ENCODE measurements around the gene PRDM15. TPM values are rescaled to one million over a fixed set of nuclear protein-coding genes. Genes with fewer than 3 reads are reported as not detected.

Gene PRDM15
- total and polyA plus RNA-seq, 5 donors from 2014 or later: 0.75 to 13.2 (median 1.7) TPM

DNA sequence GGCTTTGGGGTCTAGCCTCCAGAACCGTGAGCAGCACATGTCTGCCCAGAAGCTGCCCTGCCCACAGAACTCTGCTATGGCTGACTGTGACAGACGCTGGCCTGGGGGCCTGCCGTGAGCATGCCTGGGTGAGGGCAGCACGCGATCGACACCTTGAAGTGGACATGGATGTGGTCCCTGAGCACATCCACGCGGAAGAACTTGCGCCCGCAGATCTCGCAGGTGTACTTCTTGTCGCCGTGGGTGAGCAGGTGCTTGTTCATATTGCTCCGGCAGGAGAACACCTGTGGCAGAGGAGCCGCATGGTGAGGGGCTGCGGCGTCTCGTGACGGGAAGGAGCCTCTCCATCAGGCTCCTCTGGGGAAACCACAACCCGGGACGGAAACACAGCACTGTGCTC, 56.0 kb downstream of the PRDM15 start:
- Mint-ChIP-seq H3K36me3 (peaks cover 41% of the 10 kb centered on the region), H3K27ac (no peak overlapping the region), H3K4me3 (no peak overlapping the region), H3K9me3 (no peaks in the 10 kb centered on the region), H3K4me1 (no peaks in the 10 kb centered on the region), H3K27me3 (no peaks in the 10 kb centered on the region)
- no peak for DNase-seq
- Histone ChIP-seq H3K9me3 (ENCODE audit: control insufficient read depth in 2 of 2, low read length in 2 of 2) (no peaks in the 10 kb centered on the region), H3K4me3 (ENCODE audit: low read depth, low read length) (no peak overlapping the region), H3K4me1 (ENCODE audit: control insufficient read depth, insufficient read depth, low read length, poor library complexity, severe bottlenecking) (no peaks in the 10 kb centered on the region), H3K27ac (ENCODE audit: insufficient read depth, low read length, poor library complexity, severe bottlenecking) (no peak overlapping the region), H3K36me3 (ENCODE audit: control insufficient read depth, insufficient read depth, low read length) (peaks cover 32% of the 10 kb centered on the region), H3K27me3 (ENCODE audit: control insufficient read depth, insufficient read depth, low read length) (no peaks in the 10 kb centered on the region)
- ATAC-seq (ENCODE audit: low read depth in 2 of 2): no peak

DNA sequence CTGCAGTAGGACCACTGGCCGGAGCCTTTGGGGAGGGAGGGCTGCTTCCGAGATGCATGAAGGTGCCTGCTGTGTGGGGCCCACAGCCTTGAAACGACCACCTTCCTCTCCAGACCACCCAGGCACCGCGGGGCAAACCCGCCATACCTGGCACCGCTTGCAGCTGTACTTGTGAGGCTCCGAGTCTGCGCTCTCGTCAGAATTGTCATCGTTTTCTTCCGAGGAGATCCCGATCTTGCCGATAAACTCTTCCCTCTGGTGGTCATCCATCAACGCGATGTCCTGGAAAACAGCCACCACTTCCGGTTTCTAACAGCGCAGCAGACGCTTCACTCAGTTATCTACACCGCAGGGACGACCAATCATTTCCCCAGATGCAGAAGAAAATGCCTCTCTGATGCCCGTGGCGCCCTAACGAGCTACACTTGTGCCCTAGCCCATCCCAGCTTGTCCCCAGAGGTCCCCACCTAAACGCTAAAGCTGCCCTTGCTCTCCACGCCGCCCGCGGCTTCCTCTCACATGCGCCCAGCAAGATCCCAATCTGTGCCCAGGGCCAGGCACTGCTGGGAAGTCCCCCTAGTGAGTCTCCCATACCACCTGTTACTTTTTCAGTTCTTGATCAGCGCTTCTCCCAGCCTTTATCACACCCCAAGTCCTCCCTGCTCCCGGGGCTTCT, 57.2 kb downstream of the PRDM15 start:
- Histone ChIP-seq H3K27ac (ENCODE audit: insufficient read depth, low read length, poor library complexity, severe bottlenecking) (no peak overlapping the region), H3K36me3 (ENCODE audit: control insufficient read depth, insufficient read depth, low read length) (peaks cover 27% of the 10 kb centered on the region), H3K27me3 (ENCODE audit: control insufficient read depth, insufficient read depth, low read length) (no peaks in the 10 kb centered on the region), H3K4me3 (ENCODE audit: low read depth, low read length) (no peak overlapping the region), H3K9me3 (ENCODE audit: control insufficient read depth in 2 of 2, low read length in 2 of 2) (no peaks in the 10 kb centered on the region), H3K4me1 (ENCODE audit: control insufficient read depth, insufficient read depth, low read length, poor library complexity, severe bottlenecking) (no peaks in the 10 kb centered on the region)
- Mint-ChIP-seq H3K4me1 (peaks cover 0 to 4% (median under 1%) of the 10 kb centered on the region in 4 donors), H3K36me3 (peaks cover 41% of the 10 kb centered on the region), H3K4me3 (no peak overlapping the region), H3K9me3 (no peaks in the 10 kb centered on the region), H3K27ac (peak overlapping the region in 1 of 3 donors; percentile 56), H3K27me3 (no peaks in the 10 kb centered on the region)
- DNase-seq: no peak
- ATAC-seq (ENCODE audit: low read depth in 2 of 2): no peak

DNA sequence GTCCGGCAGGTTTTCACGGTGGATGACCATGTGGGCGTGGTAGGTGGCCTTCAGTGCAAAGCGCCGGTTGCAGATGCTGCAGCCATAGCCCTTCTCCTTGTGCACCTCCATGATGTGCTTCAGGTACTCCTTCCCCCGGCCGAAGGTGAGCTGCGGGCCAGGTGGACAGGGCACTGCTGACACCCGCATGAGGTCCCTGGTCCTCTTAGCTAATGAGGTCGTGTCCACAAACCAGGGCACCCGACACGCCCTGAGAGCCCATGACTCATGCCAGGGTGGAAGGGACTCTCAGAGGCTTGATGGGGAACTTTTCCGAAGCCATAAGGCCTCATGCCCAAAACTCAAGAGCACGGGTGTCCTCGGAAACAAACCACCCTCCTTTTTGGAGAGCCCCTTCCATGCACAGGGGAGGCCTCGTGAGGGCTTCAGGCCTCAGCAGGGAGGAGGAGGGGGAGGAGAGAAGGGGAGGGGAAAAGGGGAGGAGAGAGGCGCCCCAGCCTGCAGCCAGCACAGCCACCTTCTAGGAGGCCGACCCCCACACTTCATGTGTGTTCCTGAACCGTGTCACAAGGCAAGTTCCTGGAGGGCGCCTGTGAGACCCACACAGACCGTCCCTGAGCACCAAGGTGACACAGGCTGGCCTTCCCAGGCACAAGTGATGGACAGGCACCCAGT, 57.9 kb downstream of the PRDM15 start:
- ATAC-seq (ENCODE audit: low read depth in 2 of 2): no peak
- no peak for DNase-seq
- H3K27ac ChIP-seq (ENCODE audit: insufficient read depth, low read length, poor library complexity, severe bottlenecking): no peak overlapping the region
- no peaks in the 10 kb centered on the region for H3K4me1 ChIP-seq (ENCODE audit: control insufficient read depth, insufficient read depth, low read length, poor library complexity, severe bottlenecking)
- H3K27me3 ChIP-seq (ENCODE audit: control insufficient read depth, insufficient read depth, low read length): no peaks in the 10 kb centered on the region
- H3K9me3 ChIP-seq (ENCODE audit: control insufficient read depth in 2 of 2, low read length in 2 of 2): no peaks in the 10 kb centered on the region
- Mint-ChIP-seq H3K36me3 (peaks cover 41% of the 10 kb centered on the region), H3K27me3 (no peaks in the 10 kb centered on the region), H3K4me3 (no peak overlapping the region), H3K9me3 (no peaks in the 10 kb centered on the region), H3K4me1 (peaks cover 0 to 8% (median 1%) of the 10 kb centered on the region in 4 donors), H3K27ac (no peak overlapping the region)
- no peak overlapping the region for H3K4me3 ChIP-seq (ENCODE audit: low read depth, low read length)
- H3K36me3 ChIP-seq (ENCODE audit: control insufficient read depth, insufficient read depth, low read length): peaks cover 25% of the 10 kb centered on the region

DNA sequence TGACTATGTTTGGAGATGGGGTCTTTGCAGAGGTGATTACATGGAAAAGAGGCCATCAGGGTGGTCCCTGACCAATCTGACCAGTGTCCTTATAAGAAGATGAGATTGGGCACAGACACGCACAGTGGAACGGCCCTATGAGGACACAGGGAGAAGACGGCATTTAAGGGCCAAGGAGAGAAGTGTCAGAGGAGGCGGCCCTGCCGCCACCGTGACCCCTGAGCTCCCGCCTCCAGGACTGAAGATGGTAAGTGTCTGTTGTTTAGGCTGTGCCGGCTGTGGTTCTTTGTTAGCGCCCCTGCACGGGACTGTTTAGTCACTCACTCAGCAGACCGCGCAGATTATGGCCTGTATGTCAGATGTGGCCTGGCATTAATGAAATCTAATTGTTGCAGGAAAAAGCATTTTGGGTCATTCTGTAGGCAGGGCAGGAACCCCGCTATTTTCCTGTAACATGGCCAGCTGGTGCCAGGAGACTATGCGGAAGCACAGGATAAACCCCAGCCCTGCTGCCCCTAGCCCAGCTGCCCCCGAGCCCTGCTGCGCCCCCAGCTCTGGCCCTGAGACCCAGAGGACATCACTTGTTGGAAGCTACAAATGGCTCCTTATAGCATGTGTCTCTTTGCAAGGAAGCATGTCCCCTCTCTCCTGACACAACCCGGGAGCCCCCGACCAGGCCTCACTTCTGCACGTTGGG, 58.6 kb downstream of the PRDM15 start:
- H3K27me3 Mint-ChIP-seq: no peaks in the 10 kb centered on the region
- H3K36me3 Mint-ChIP-seq: peaks cover 35% of the 10 kb centered on the region
- no peak overlapping the region for H3K27ac Mint-ChIP-seq
- H3K4me1 ChIP-seq (ENCODE audit: control insufficient read depth, insufficient read depth, low read length, poor library complexity, severe bottlenecking): no peaks in the 10 kb centered on the region
- DNase-seq: no peak
- peaks cover 0 to 8% (median 1%) of the 10 kb centered on the region in 4 donors for H3K4me1 Mint-ChIP-seq
- H3K9me3 Mint-ChIP-seq: no peaks in the 10 kb centered on the region
- no peak for ATAC-seq (ENCODE audit: low read depth in 2 of 2)
- peaks cover 19% of the 10 kb centered on the region for H3K36me3 ChIP-seq (ENCODE audit: control insufficient read depth, insufficient read depth, low read length)
- no peaks in the 10 kb centered on the region for H3K27me3 ChIP-seq (ENCODE audit: control insufficient read depth, insufficient read depth, low read length)
- no peak overlapping the region for H3K27ac ChIP-seq (ENCODE audit: insufficient read depth, low read length, poor library complexity, severe bottlenecking)
- no peak overlapping the region for H3K4me3 Mint-ChIP-seq
- H3K4me3 ChIP-seq (ENCODE audit: low read depth, low read length): no peak overlapping the region
- H3K9me3 ChIP-seq (ENCODE audit: control insufficient read depth in 2 of 2, low read length in 2 of 2): no peaks in the 10 kb centered on the region

DNA sequence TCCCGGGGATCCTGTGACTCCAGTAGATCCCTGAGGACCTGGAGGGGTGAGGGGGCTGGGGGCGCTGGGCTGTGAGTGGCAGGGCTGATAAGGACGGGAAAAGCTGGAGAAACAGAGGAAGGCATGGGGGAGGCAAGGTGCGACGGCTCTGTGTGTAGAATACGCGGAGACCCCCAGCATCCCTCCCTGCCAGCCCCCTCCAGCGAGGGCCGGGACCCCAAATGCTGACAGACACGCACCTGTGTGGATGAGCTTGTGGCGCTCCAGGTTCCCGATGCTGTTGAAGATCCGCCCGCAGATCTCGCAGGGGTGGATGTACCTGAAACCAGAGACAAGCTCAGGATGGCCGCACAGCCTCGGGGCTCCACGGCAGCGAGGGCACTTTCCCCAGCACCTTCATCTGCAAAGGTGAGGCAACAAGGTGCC, 59.3 kb downstream of the PRDM15 start:
- no peaks in the 10 kb centered on the region for H3K9me3 Mint-ChIP-seq
- no peak overlapping the region for H3K4me3 Mint-ChIP-seq
- peaks cover 39% of the 10 kb centered on the region for H3K36me3 Mint-ChIP-seq
- H3K9me3 ChIP-seq (ENCODE audit: control insufficient read depth in 2 of 2, low read length in 2 of 2): no peaks in the 10 kb centered on the region
- ATAC-seq (ENCODE audit: low read depth in 2 of 2) (no peak), DNase-seq (no peak)
- no peak overlapping the region for H3K4me3 ChIP-seq (ENCODE audit: low read depth, low read length)
- H3K4me1 Mint-ChIP-seq: peaks cover 0 to 8% (median 1%) of the 10 kb centered on the region in 4 donors
- no peak overlapping the region for H3K27ac ChIP-seq (ENCODE audit: insufficient read depth, low read length, poor library complexity, severe bottlenecking)
- H3K27ac Mint-ChIP-seq: no peak overlapping the region
- peaks cover 22% of the 10 kb centered on the region for H3K36me3 ChIP-seq (ENCODE audit: control insufficient read depth, insufficient read depth, low read length)
- no peaks in the 10 kb centered on the region for H3K27me3 Mint-ChIP-seq
- H3K4me1 ChIP-seq (ENCODE audit: control insufficient read depth, insufficient read depth, low read length, poor library complexity, severe bottlenecking): no peaks in the 10 kb centered on the region
- no peaks in the 10 kb centered on the region for H3K27me3 ChIP-seq (ENCODE audit: control insufficient read depth, insufficient read depth, low read length)

DNA sequence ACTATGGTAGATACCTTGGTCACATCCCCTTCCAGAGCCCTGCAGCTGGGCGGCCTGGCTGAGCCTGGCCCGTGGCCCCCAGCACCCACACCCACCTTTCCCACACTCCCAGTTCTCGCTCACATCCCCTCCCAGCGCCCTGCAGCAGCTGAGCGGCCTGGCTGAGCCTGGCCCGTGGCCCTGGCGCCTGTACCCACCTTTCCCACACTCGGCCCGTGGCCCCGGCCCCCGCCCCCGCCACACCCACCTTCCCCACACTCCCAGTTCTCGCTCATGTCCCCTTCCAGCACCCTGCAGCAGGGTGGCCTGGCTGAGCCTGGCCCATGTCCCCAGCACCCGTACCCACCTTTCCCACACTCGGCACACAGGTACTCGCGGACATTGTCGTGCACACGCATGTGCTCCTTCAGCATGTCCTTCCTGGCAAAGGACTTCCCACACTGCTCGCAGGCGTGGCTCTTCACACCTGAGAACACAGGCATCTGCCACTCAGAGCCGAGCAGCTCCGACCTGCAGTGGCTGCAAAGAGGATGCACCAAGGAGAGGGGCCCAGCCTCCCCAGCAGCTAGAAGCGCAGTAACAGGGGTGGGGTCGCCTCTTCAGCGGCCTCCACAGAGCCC, 59.8 kb downstream of the PRDM15 start:
- Mint-ChIP-seq H3K27me3 (no peaks in the 10 kb centered on the region), H3K36me3 (peaks cover 43% of the 10 kb centered on the region), H3K27ac (no peak overlapping the region), H3K4me1 (peaks cover 0 to 8% (median 1%) of the 10 kb centered on the region in 4 donors), H3K9me3 (no peaks in the 10 kb centered on the region), H3K4me3 (no peak overlapping the region)
- Histone ChIP-seq H3K4me1 (ENCODE audit: control insufficient read depth, insufficient read depth, low read length, poor library complexity, severe bottlenecking) (no peaks in the 10 kb centered on the region), H3K27me3 (ENCODE audit: control insufficient read depth, insufficient read depth, low read length) (no peaks in the 10 kb centered on the region), H3K4me3 (ENCODE audit: low read depth, low read length) (no peak overlapping the region), H3K9me3 (ENCODE audit: control insufficient read depth in 2 of 2, low read length in 2 of 2) (no peaks in the 10 kb centered on the region), H3K36me3 (ENCODE audit: control insufficient read depth, insufficient read depth, low read length) (peaks cover 22% of the 10 kb centered on the region), H3K27ac (ENCODE audit: insufficient read depth, low read length, poor library complexity, severe bottlenecking) (no peak overlapping the region)
- no peak for ATAC-seq (ENCODE audit: low read depth in 2 of 2)
- no peak for DNase-seq

GRCh38 chr21:41817877-41818855, 61.0 kb downstream of the PRDM15 start:
- H3K27me3 Mint-ChIP-seq: no peaks in the 10 kb centered on the region
- H3K9me3 Mint-ChIP-seq: no peaks in the 10 kb centered on the region

More at GRCh38 chr21:41817877-41818855, 61.0 kb downstream of the PRDM15 start:
- no peaks in the 10 kb centered on the region for H3K9me3 ChIP-seq (ENCODE audit: control insufficient read depth in 2 of 2, low read length in 2 of 2)
- no peak overlapping the region for H3K27ac ChIP-seq (ENCODE audit: insufficient read depth, low read length, poor library complexity, severe bottlenecking)
- Mint-ChIP-seq H3K4me1 (peaks cover 0 to 8% (median 1%) of the 10 kb centered on the region in 4 donors), H3K36me3 (peaks cover 39% of the 10 kb centered on the region), H3K27ac (no peak overlapping the region), H3K4me3 (no peak overlapping the region)
- H3K36me3 ChIP-seq (ENCODE audit: control insufficient read depth, insufficient read depth, low read length): peaks cover 15% of the 10 kb centered on the region
- ATAC-seq (ENCODE audit: low read depth in 2 of 2) (no peak), DNase-seq (no peak)
- no peak overlapping the region for H3K4me3 ChIP-seq (ENCODE audit: low read depth, low read length)
- H3K27me3 ChIP-seq (ENCODE audit: control insufficient read depth, insufficient read depth, low read length): no peaks in the 10 kb centered on the region
- H3K4me1 ChIP-seq (ENCODE audit: control insufficient read depth, insufficient read depth, low read length, poor library complexity, severe bottlenecking): no peaks in the 10 kb centered on the region

Data from CD4-positive, CD25-positive, alpha-beta regulatory T cell (primary cell).